Hematopoietic multipotent progenitor cell treated with erythropoietin and hydrocortisone succinate and interleukin-3 and kit ligand, for 15 days (in vitro differentiated cells): ENCODE results near the gene PLXNC1.

ENCODE experiments used
- DNase-seq: peaks from one replicate; pipeline ENCODE4 v3.0.0-alpha.2; 2015; ENCODE audit warnings: low spot score

PLXNC1 gene

DNA sequence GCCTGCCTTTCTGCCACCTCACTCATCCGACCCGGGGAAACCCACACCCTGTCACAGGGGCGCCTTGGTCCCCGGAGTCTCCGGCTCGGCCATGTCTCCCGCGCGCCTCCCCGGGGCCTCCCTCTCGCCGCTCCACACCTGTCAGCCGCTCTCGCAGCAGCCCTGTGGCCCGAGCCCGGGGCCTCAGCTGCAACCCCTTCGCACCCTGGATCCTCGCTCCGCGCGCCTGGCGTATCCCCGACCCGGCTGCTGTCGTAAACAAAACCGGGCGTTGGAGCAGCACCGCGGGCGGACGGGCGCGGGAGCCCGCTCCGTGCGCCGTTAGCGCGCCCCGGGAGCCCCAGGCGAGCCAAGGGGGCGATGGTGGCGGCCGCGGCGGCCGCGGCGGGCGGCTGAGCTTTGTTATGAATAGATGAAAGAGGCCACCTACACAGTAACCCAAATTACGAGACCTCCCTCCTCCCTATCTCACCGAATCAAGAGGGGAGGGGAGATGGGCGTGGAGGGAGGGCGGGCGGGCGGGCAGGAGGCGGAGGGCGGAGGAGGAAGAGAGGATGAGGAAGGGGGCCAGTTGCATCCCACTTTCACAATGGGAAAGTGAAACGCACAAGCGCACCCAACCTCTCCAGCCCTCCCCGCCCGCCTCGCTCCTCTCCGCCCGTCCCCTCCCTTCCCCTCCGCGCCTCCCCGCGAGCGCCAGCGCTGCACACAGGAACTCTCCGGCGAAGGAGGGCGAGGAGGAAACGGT, at the start of gene PLXNC1:
Gene PLXNC1, plus strand, starts transcription at position 587 of the 748 bp plus-strand sequence. CDS start 395 bp downstream, outside the sequence.
- DNase-seq: no peak

GRCh38 chr12:94099191-94099590, 49.2 kb upstream of the PLXNC1 start:
- DNase-seq: no peak

DNA sequence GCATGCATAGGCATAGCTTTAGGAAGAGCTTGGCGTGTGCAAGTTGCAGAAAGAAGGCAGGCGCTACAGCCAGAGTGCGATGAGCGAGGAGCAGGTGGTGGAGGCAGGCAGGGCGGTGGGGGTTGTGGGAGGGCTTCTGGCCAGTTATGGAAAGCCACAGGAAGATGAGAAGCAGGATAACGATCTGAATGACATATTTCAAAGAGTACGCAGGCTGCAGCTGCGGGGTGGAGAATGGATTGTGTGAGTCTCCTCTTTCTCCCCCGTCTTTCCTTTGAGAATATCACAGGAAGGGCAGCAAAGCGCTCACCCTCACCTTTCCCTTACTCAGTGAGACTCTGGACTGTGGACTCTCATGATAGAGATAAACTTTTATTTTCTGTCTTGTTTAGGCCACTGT, 48.7 kb upstream of the PLXNC1 start:
- DNase-seq: no peak

DNA sequence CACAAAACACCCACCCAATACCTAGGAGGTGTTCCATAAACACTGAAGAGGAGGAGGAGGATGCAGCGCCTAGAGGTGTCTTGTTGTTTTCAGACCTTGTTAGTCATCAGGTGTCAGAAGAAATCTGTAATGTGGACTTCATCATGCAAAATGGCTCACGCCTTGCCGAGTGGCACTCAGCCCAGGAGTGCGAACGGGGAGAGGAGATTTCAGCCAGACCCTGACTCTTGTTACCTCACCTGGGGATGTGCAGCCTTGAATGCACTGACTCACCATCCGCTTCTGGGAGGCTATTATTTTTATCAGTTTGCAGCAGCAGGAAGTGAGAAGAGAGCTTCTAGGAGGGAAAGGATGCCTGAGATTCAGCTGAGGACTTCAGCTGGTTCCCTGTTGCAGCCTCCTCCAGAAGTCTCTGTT, 48.2 kb upstream of the PLXNC1 start:
- no peak for DNase-seq

- peak; percentile 70 for DNase-seq
Observed at GRCh38 chr12:94100990-94101737, 47.2 kb upstream of the PLXNC1 start.

- peak; percentile 87 for DNase-seq
Observed at GRCh38 chr12:94101738-94102660, 46.4 kb upstream of the PLXNC1 start.

- no peak for DNase-seq
Observed at GRCh38 chr12:94103986-94104385, 44.4 kb upstream of the PLXNC1 start.

DNA sequence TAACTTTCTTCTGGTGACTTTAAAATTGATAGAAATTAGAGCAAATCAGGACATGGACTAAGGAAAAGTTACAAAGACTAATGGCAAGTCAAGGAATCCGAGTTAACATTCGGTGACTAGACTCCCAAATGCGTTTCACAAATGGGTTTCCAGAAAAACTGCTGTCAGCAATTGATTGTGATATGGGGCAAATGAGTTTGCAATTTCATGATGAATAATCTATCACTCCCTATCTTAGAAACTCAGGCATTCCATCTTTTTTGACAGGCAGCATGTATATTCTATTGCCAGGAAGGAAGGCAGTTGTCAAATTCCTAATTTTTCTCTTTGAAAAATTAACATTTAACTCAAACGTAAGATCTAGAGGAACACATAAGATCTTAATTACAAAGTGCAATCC, 40.5 kb upstream of the PLXNC1 start:
- DNase-seq: no peak

DNA sequence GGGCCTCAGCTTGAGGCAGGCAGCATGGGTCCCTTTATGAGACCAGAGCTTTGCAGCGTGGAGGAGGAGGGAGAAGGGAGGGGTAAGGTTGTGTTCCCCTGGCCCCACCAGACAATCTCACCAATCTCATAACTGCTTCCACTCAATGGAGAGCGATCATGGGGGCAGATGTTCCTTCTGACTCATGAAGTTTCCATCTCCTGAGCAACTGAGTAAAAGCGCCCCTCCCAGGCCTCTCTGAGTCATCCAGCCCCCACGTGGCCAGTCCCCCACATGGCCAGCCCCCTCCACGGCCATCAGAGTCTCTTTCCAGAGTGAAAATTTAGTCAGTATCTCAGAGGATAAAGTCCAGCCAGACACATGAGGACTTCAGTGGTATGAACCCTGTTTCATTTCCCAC, 39.2 kb upstream of the PLXNC1 start:
- DNase-seq: no peak

DNA sequence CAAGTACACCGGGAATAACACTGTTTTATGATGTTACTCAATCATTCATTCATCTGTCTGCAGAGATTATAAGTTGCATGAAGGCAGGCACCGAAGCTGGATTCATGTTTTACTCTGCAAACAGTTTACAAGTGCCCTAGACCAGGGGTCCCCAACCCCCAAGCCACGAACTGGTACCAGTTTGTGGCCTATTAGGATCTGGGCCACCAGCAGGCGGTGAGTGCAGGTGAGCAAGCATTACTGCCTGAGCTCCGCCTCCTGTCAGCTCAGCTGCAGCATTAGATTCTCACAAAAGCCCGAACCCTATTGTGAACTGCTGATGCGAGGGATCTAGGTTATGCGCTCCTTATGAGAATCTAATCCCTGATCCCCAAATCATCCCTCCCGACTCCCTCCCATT, 38.1 kb upstream of the PLXNC1 start:
- no peak for DNase-seq

GRCh38 chr12:94111302-94111701, 37.1 kb upstream of the PLXNC1 start:
- no peak for DNase-seq

DNA sequence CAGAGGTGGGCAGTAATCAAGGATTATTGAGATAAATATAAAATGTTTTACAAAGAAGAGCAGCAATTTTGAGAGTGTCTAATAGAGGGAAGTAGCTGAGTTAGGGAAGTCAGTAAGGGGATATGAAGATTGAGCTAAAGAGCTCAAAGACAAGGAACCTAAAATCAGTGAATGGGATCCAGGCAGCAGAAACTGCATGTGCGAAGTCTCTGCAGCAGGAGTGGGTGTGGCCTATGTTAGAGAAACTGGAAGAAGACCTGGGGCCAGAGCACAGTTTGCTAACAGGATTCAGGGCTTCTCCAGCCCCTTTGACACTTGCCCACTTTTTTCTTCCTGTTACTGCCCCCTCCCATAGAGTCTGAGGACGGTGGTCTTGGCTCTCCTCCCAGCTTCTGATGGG, 36.3 kb upstream of the PLXNC1 start:
- DNase-seq: no peak

- DNase-seq: no peak
Observed at GRCh38 chr12:94114166-94114565, 34.2 kb upstream of the PLXNC1 start.

GRCh38 chr12:94116191-94116590, 32.2 kb upstream of the PLXNC1 start:
- DNase-seq: no peak

GRCh38 chr12:94121886-94122285, 26.5 kb upstream of the PLXNC1 start:
- no peak for DNase-seq

GRCh38 chr12:94122591-94122990, 25.8 kb upstream of the PLXNC1 start:
- DNase-seq: no peak

DNA sequence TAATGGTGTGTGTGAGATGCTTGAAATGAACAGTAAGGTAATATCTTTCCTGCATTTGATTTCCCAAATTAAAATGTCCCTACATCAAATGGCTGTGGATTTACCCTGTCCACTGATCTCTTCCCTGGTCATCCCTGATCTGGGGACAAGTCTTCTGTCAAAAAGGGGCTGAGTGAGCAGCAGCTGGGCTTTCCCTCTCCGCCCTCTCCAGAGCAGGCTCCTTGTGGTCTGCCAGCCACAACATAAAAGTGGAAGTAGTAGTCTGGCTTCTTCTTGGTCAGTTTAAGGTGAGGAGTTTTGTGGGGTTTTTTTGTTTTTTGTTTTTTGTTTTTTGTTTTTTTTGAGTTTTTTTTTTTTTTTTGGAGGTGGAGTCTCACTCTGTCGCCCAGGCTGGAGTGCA, 25.2 kb upstream of the PLXNC1 start:
- DNase-seq: no peak

DNA sequence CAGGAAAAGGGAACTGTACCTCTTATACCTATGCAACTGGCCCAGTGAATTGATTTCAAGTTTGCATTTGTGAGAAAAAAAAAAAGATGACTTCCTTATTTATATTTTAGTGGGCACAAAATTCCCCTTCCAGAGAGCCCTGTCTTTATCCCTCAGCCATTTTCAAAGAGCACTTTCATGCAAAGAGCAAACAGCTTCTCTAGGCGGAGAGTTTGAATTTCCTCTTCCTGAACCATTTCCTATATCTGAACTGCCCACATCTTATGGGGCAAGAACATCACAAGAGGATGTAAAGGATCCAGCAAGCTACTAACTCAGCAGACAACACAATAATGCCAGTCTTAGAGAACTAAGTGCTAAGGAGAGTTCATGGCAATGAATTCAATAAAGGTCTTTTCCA, 22.3 kb upstream of the PLXNC1 start:
- no peak for DNase-seq

DNA sequence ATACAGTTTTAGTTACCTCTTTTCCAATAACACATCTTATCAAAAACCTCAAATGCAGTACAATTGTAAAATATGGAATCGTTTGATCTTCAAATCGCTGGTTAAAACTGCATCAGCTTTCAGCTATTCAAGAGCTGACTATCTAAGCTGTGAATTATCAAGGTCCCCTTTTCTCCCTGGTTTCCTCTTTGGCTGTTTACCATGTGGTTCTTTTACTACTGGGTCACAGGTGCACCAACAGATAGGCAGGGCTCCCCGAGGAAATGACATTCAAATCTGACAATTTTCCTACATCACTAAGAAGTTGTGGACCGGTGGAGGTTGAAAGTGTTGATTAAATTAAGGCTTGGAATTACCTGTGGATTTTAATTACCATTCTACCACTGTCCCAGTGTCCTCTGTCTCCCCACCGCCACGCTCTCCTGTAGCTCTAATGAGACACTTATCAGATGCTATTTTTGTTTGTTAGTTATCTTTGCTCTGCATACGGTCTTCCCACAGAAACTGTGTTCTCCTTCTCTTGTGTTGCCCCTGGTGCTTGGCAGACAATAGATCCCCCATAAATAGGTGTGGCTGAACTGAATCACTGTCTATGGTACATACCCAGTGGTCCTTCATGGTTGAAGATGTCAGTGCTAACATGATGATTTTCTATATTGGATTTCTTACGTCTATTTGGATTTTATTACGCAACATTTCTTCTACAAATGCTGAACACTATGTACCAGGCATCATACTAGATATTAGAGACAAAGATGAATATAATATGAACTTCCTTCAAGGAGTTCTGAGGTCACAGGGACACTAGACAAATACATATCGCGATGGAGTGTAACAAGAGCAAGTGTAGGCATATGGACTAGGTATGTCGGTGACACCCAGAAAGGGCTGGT, 20.9 kb upstream of the PLXNC1 start:
- DNase-seq: no peak

- no peak for DNase-seq
Observed at GRCh38 chr12:94128280-94128679, 20.1 kb upstream of the PLXNC1 start.
